GM12891 (cell line): ENCODE measurements around the gene SLC9A9.

Experiments used
- POLR2A ChIP-seq: IDR thresholded peaks from 2 replicates; pipeline ENCODE4 v1.6.1; 2011; ENCODE audit warnings: low read depth, low read length, control low read depth
- POLR2AphosphoS5 ChIP-seq: IDR thresholded peaks from 2 replicates; pipeline ENCODE4 v1.6.1; 2011; ENCODE audit warnings: low read depth, low read length, control low read depth
- SPI1 ChIP-seq: IDR thresholded peaks from 2 replicates; pipeline ENCODE4 v1.6.1; 2011; ENCODE audit warnings: low read depth, low read length, control low read depth
- TAF1 ChIP-seq: IDR thresholded peaks from 2 replicates; pipeline ENCODE4 v1.6.1; 2011; ENCODE audit warnings: low read depth, low read length, control low read depth

DNA sequence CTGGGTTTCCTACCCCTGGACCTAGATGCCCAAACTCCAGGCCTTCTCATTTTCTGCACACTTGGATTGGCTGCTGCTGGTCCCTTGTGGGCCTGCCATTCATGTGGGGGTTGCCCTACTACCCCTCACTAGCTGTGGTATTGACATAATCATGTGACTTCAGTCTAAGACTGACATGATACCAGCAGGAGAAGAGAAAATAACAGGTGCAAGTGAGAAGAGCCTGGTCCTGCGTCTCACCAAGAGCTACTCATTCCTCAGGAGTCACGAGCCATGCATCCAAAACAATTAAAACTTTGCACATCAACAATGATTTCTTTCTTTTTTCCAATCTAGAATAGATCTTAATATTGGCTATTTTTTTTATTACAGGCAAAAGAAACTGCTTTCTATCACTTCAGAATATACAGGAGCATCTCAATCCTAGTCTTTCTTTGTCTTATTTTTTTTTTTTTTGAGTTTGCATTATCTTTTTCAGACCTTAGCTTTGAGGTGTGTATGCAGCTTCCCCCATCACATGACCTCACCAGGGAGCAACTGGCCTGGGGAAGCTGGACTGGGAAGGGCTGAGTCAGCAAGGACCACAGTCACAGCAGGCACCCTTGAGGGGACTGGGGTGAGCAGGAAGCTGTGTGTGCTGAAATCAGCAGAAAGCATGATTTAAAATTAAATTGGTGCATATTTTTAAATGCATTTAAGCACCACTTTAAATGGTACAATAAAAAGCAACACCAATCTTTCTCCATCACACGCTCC lies 27.6 kb downstream of the SLC9A9 start:
- no peak for TF ChIP-seq POLR2AphosphoS5
- no peak for TF ChIP-seq POLR2A
- TF ChIP-seq TAF1: no peak
- no peak for TF ChIP-seq SPI1
